Mucosa of rectum (tissue), 2 donors: ENCODE results near the gene LRCH4.
A peak's percentile ranks its signal among the peaks of the same experiment; 100 is the strongest.
"Not testable (repeated sequence)": the region's sequence is repeated elsewhere in the genome, so short reads cannot be mapped to it uniquely, and the experiment has no call there.

Experiments
- H3K27ac ChIP-seq, 2 donors: one replicate each; pipeline ENCODE4 v1.7.0; 2013; ENCODE audit warnings: inconsistent platforms in 2 of 2, low read depth in 2 of 2, low read length in 2 of 2
- H3K27me3 ChIP-seq, 2 donors: one replicate each; pipeline ENCODE4 v1.7.0; 2013; ENCODE audit warnings: low read length in 2 of 2; ENCODE audit not compliant: control insufficient read depth in 2 of 2, insufficient read depth in 2 of 2
- H3K36me3 ChIP-seq, 2 donors: one replicate each; pipeline ENCODE4 v1.7.0; 2013; ENCODE audit warnings: low read length in 2 of 2; ENCODE audit not compliant: control insufficient read depth in 2 of 2, insufficient read depth in 2 of 2
- H3K4me1 ChIP-seq, 2 donors: one replicate each; pipeline ENCODE4 v1.7.0; 2013; ENCODE audit warnings: low read length in 2 of 2, mild to moderate bottlenecking in 1 of 2; ENCODE audit not compliant: control insufficient read depth in 2 of 2, insufficient read depth in 2 of 2
- H3K4me3 ChIP-seq, 2 donors: one replicate each; pipeline ENCODE4 v1.7.0; 2013; ENCODE audit warnings: low read length in 2 of 2
- H3K9ac ChIP-seq, 2 donors: one replicate each; pipeline ENCODE4 v1.7.0; 2013; ENCODE audit warnings: low read length in 2 of 2, low read depth in 1 of 2, mild to moderate bottlenecking in 1 of 2
- H3K9me3 ChIP-seq, 2 donors: one replicate each; pipeline ENCODE4 v1.7.0; 2013; ENCODE audit warnings: low read length in 2 of 2; ENCODE audit not compliant: control insufficient read depth in 2 of 2
- donor health status: healthy.
- donor health status: Normal muscosa, but diverticular disease.

The LRCH4 gene

DNA sequence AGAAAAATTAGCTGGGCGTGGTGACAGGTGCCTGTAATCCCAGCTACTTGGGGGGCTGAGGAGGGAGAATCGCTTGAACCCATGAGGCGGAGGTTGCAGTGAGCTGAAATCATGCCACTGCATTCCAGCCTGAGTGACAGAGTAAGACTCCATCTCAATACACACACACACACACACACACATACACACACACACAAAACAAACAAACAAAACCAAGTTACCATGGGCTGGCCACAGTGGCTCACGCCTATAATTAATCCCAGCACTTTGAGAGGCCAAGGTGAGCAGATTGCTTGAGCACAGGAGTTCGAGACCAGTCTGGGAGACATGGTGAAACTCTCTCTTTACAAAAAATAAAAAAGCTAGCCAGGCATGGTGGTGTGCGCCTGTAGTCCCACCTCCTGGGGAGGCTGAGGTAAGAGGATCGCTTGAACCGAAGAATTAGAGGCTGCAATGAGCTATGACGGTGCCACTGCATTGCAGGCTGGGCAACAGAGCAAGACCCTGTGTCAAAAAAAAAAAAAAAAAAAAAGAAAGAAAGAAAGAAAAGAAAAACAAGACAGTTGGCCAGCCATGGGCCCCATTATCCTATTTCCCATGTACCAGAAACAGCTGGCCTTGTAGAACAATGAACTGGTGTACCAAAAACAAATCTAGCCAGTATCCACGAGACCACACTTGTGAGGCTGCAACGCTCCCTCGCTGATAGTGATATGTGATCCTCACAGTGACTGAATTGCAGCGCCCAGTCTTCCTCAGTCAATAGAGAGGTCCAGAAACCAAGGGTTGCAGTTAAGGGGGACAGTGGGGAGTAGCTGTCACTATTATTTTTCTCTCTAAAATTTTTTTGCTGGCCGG, 53.5 kb downstream of the LRCH4 start:
- peak overlapping the region in 1 of 2 donors; percentile 34 for H3K9ac ChIP-seq
- H3K27ac ChIP-seq = peak overlapping the region; percentile 35 to 48
- peak overlapping the region in 1 of 2 donors; percentile 26 for H3K4me3 ChIP-seq
- H3K4me1 ChIP-seq = peaks cover 0 to 5% of the 10 kb centered on the region in 2 donors
- no peaks in the 10 kb centered on the region for H3K27me3 ChIP-seq
- no peaks in the 10 kb centered on the region for H3K36me3 ChIP-seq
- H3K9me3 ChIP-seq = no peaks in the 10 kb centered on the region

DNA sequence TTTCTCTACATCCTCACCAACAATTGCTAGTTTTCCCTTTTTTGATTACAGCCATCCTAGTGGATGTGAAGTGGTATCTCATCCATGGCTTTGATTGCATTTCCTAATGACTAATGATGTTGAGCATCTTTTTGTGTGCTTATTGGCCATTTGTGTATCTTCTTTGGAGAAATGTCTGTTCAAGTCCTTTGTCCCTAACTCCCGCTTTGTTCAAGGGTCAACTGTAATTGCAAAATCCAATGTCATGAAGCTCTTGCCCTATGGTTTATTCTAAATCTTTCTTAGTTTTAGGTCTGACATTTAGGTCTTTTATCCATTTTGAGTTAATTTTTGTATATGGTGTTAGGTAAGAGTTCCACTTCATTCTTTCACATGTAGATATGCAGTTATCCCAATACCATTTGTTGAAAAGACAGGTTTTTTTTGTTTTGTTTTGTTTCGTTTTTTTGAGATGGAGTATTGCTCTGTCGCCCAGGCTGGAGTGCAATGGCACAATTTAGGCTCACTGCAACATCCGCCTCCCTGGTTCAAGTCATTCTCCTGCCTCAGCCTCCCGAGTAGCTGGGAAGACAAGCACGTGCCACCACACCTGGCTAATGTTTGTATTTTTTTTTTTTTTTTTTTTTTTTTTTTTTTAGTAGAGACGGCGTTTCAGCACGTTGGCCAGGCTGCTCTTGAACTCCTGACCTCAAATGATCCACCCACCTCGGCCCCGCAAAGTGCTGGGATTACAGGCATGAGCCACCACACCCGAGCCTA, 57.6 kb downstream of the LRCH4 start:
- not testable (repeated sequence) for H3K27ac ChIP-seq, H3K9ac ChIP-seq, H3K4me1 ChIP-seq, H3K27me3 ChIP-seq, H3K36me3 ChIP-seq, H3K9me3 ChIP-seq, H3K4me3 ChIP-seq
